ENCODE data around the gene GOLGA6A. TPM values are rescaled to one million over a fixed set of nuclear protein-coding genes. Genes with fewer than 3 reads are reported as not detected.
"Not testable (repeated sequence)": the region's sequence is repeated elsewhere in the genome, so short reads cannot be mapped to it uniquely, and the experiment has no call there.

GOLGA6A gene
- total and polyA plus RNA-seq, 9 of the 15 experiments (the other 6 are each of a cell fraction or from before 2014, with no cell fraction given), result not detected

- TF ChIP-seq MNT (conservative IDR thresholded peaks at IDR 0.05) (0 out of 4 replicates have a peak, but pooled peaks of 1 of the 2 experiments have one; percentile 44), SIN3A (IDR thresholded peaks at IDR 0.05; ENCODE audit: borderline replicate concordance in 2 of 2, control insufficient read depth in 1 of 2, low read depth in 2 of 2, low read length in 2 of 2) (peak in 1 of 2 experiments; percentile 64; a peak in 1 of 4 replicates), MYBL2 (IDR thresholded peaks at IDR 0.05; ENCODE audit: low read depth) (peak; percentile 65), CC2D1A (IDR thresholded peaks at IDR 0.05) (0 out of 2 replicates have a peak, but pooled peaks have one; percentile 29), GABPB1 (CRISPR knock-in tag; IDR thresholded peaks at IDR 0.05) (peak; percentile 56; the same call in 1 of the 2 replicates), GABPA (tag; conservative IDR thresholded peaks at IDR 0.05; ENCODE audit: low read depth) (peak; percentile 73), SMAD4 (CRISPR knock-in tag; conservative IDR thresholded peaks at IDR 0.05) (peak; percentile 50; the same call in 1 of the 2 replicates), POLR2G (IDR thresholded peaks at IDR 0.05; ENCODE audit: low read depth, low read length) (peak; percentile 57), L3MBTL2 (IDR thresholded peaks at IDR 0.05) (peak; percentile 90), ELF1 (tag; IDR thresholded peaks at IDR 0.05) (peak; percentile 64), C11orf30 (IDR thresholded peaks at IDR 0.05; ENCODE audit: low read depth) (peak; percentile 80), MAZ (CRISPR knock-in tag; conservative IDR thresholded peaks at IDR 0.05 in 1 of 2, IDR thresholded peaks at IDR 0.05 in 1 of 2) (peak; percentile 36 to 44; a peak in 1 of 4 replicates), RAD51 (IDR thresholded peaks at IDR 0.05; ENCODE audit: borderline replicate concordance, low read depth) (peak; percentile 98), CHD2 (IDR thresholded peaks at IDR 0.05; ENCODE audit: low read depth, low read length) (peak; percentile 57; the same call in 1 of the 2 replicates), HCFC1 (IDR thresholded peaks at IDR 0.05; ENCODE audit: low read depth, low read length) (peak; percentile 39; the same call in 1 of the 2 replicates), ELF2 (CRISPR knock-in tag; IDR thresholded peaks at IDR 0.05) (peak; percentile 83), CREM (IDR thresholded peaks at IDR 0.05; ENCODE audit: low read depth) (0 out of 2 replicates have a peak, but pooled peaks have one; percentile 8), EP400 (IDR thresholded peaks at IDR 0.05) (0 out of 2 replicates have a peak, but pooled peaks have one; percentile 35)
- not testable (repeated sequence) for TF ChIP-seq MYBL2 (CRISPR knock-in tag; IDR thresholded peaks at IDR 0.05; ENCODE audit: borderline replicate concordance)
Observed at GRCh38 chr15:74099963-74100733, 17.8 kb upstream of the GOLGA6A start (continued).

Measured in K562 (cell line).